Kidney (tissue), 14 donors: ENCODE measurements around the gene LCLAT1. TPM values are rescaled to one million over a fixed set of nuclear protein-coding genes. Genes with fewer than 3 reads are reported as not detected.

ENCODE experiments used
- DNase-seq, 5 donors: peaks; one replicate each; pipeline ENCODE4 v3.0.0-alpha.2; 2013 to 2020
- FAIRE-seq: peaks from 2 replicates; lab custom pipeline; 2012; peaks lifted over from hg19 to GRCh38; lab: Jason Lieb, UNC
- H3K27ac ChIP-seq, 2 donors: one replicate each; pipeline ENCODE4 v1.7.0; 2013; ENCODE audit warnings: low read depth in 2 of 2, low read length in 2 of 2, inconsistent platforms in 1 of 2
- H3K27me3 ChIP-seq: one replicate; pipeline ENCODE4 v1.7.1; 2013; ENCODE audit warnings: low read length, inconsistent platforms; ENCODE audit not compliant: control insufficient read depth, insufficient read depth
- H3K36me3 ChIP-seq, 3 donors: one replicate each; pipeline versions ENCODE4 v1.7.0 to v1.7.1; 2013; ENCODE audit warnings: low read length in 3 of 3, control low read depth in 1 of 3, inconsistent platforms in 1 of 3; ENCODE audit not compliant: insufficient read depth in 3 of 3, control insufficient read depth in 2 of 3
- H3K4me1 ChIP-seq, 3 donors: one replicate each; pipeline versions ENCODE4 v1.7.0 to v1.7.1; 2013; ENCODE audit warnings: low read length in 3 of 3, inconsistent platforms in 1 of 3, low read depth in 1 of 3; ENCODE audit not compliant: control insufficient read depth in 2 of 3, insufficient read depth in 2 of 3
- H3K4me3 ChIP-seq, 3 donors: one replicate each; pipeline versions ENCODE4 v1.7.0 to v1.8.1; 2013; ENCODE audit warnings: low read length in 3 of 3, control low read depth in 1 of 3, inconsistent platforms in 1 of 3
- H3K9ac ChIP-seq, 3 donors: one replicate each; pipeline versions ENCODE4 v1.7.0 to v1.7.1; 2013; ENCODE audit warnings: low read length in 3 of 3, control low read depth in 1 of 3, inconsistent platforms in 1 of 3
- H3K9me3 ChIP-seq, 3 donors: one replicate each; pipeline versions ENCODE4 v1.7.0 to v1.7.1; 2013; ENCODE audit warnings: low read length in 3 of 3, control low read depth in 1 of 3, inconsistent platforms in 1 of 3; ENCODE audit not compliant: control insufficient read depth in 2 of 3, insufficient read depth in 1 of 3
- intact Hi-C: fragments of 100-400 bp; cut with DNase I; formaldehyde crosslinking; loops from one replicate; pipeline ENCODE4 v1.11.1; 2022
- polyA plus RNA-seq: library from polyadenylated mRNA; stranded (reverse); fragments of 350-450 nt; fragmentation: Illumina TruSeq; extraction: RNeasy Lipid Tissue Mini Kit (QIAGEN cat#74804); gene quantifications from one replicate; pipeline ENCODE4 v1.2.3, GENCODE V29; 2014; ENCODE audit warnings: low read depth, low replicate concordance; ENCODE audit not compliant: insufficient read depth
- total RNA-seq: library from RNA; stranded (reverse); fragmentation: NEBNext Ultra II Directional; extraction: Animal tissue kit (Norgen Biotek cat#: 25700); gene quantifications from one replicate; pipeline ENCODE4 v1.2.1, GENCODE V29; 2021
- TF ChIP-seq, protein P1 (sequence below): IDR thresholded peaks from 3 replicates; pipeline ENCODE4 v1.5.1; 2012; ENCODE audit warnings: mild to moderate bottlenecking, moderate library complexity, borderline replicate concordance; ENCODE audit not compliant: insufficient read depth; ENCODE audit errors: extremely low read depth
- donor health status: control.
- donor health status: control.
- donor health status: control.
- donor health status: control.
- donor health status: control.
- donor health status: DM: yes; HTN: yes; CAD: no.
- donor health status: Normal renal cell carcinoma (clear cell type).

Gene LCLAT1
- total and polyA plus RNA-seq, 2 donors from 2014 or later: 5.6 to 19.4 TPM

DNA sequence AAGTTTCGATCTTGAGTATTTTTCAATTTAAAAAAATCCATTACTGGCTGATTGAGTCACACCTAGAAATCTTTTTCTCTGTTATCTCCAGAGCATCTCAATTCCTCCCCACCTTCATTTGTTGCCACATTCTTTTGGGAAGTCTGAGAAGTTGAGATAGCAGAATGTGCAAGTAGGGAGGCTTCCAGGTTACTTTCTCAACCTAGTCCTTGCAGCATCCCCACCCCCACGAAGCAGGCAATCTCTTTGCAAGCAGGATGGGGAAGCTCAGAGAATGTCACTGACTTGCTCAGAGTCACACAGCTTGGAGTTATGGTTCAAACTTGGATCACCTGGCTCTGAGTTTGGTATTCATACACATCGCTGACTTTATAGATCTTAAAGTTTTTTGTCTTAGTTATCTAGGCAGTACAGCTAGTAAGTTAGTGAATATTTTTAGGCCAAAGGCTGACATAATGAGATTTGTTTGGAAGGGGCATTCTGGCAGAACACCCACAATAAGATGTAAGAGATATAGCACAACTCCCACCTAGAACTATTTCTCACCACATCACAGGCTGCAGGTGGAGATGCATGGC, 25.9 kb upstream of the LCLAT1 start:
- intact Hi-C loops: no loop called here
- Histone ChIP-seq H3K27me3 (no peaks in the 10 kb centered on the region), H3K9me3 (no peaks in the 10 kb centered on the region), H3K27ac (no peak overlapping the region), H3K36me3 (no peaks in the 10 kb centered on the region), H3K4me3 (no peak overlapping the region), H3K9ac (no peak overlapping the region), H3K4me1 (peaks cover 4% of the 10 kb centered on the region in 3 donors)
- FAIRE-seq: no peak
- TF ChIP-seq, protein P1, sequence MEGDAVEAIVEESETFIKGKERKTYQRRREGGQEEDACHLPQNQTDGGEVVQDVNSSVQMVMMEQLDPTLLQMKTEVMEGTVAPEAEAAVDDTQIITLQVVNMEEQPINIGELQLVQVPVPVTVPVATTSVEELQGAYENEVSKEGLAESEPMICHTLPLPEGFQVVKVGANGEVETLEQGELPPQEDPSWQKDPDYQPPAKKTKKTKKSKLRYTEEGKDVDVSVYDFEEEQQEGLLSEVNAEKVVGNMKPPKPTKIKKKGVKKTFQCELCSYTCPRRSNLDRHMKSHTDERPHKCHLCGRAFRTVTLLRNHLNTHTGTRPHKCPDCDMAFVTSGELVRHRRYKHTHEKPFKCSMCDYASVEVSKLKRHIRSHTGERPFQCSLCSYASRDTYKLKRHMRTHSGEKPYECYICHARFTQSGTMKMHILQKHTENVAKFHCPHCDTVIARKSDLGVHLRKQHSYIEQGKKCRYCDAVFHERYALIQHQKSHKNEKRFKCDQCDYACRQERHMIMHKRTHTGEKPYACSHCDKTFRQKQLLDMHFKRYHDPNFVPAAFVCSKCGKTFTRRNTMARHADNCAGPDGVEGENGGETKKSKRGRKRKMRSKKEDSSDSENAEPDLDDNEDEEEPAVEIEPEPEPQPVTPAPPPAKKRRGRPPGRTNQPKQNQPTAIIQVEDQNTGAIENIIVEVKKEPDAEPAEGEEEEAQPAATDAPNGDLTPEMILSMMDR: no peak
- DNase-seq: no peak

DNA sequence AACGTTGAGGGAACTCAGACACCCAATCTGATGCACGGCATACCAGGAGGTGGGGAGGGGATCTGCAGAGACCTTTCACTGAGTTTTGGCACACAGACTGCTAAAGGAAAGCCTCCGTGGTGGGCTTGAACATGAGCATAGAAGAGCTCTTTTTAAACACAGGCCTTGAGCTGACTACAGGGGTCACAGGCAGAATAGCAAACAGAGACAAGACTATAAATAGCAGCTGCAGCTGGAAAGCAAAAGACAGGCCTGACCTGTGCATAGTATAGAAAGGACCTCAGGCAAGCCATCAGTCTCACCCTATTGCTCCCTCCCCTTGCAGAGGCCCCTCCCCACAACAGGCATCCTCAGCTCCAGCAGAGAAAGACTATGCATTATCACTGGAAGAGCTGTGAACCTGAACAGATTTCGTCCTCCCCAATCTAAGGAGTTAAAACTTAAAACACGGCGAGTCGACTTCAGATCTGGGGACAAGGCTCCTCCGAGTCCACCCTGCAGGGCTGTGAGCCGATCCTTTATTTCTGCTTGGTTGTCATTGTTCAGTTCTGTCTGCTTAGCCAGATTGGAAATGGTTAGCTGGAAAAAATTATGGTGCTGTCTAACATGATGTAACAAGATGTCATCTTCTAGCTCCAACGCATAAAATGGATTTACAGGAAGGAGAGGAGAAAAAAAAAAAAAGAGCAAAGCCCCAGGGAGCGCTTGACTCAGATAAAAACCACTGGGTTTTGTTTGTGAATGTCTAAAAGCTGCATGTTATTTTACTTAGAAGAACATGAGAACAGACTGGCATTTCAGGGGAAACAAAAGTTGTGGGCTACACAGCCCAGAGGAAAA, 25.2 kb upstream of the LCLAT1 start:
- no peak overlapping the region for H3K4me3 ChIP-seq
- no peaks in the 10 kb centered on the region for H3K36me3 ChIP-seq
- no peaks in the 10 kb centered on the region for H3K9me3 ChIP-seq
- DNase-seq (peak in 4 of 5 donors; percentile 60 to 79 (median 69)), FAIRE-seq (no peak)
- H3K27ac ChIP-seq: peak overlapping the region in 1 of 2 donors; percentile 32
- no peak overlapping the region for H3K9ac ChIP-seq
- intact Hi-C loops: no loop called here
- peaks cover 4% of the 10 kb centered on the region in 3 donors for H3K4me1 ChIP-seq
- H3K27me3 ChIP-seq: no peaks in the 10 kb centered on the region
- TF ChIP-seq, protein P1: no peak

DNA sequence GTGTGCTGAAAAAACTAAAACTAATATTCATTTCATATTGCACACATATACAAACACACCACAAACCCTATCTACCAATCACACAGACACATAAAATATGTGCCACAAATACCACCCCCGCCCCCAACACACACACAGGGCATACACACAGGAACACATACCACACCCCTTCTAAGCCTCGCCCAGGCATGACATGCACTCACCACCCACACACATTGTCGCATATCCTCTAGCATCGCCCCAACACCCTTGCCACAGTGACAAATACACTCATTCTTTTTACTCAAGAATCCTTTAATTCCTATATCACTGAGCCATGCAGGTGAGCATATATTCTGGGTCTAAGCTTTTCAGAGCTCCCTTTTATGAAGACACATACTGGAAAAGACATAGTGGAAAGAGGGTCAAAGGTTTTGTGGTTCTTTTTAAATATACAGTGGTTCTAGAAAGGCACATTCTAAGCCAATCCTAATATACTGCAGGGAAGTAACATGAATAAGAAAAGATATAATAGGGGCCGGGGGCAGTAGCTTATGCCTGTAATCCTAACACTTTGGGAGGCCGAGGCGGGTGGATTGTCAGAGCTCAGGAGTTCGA, 24.5 kb upstream of the LCLAT1 start:
- peak overlapping the region; percentile 4 to 32 for H3K27ac ChIP-seq
- no peak overlapping the region for H3K4me3 ChIP-seq
- no peaks in the 10 kb centered on the region for H3K9me3 ChIP-seq
- H3K36me3 ChIP-seq: no peaks in the 10 kb centered on the region
- TF ChIP-seq, protein P1: no peak
- peaks cover 0 to 4% (median 4%) of the 10 kb centered on the region in 3 donors for H3K4me1 ChIP-seq
- intact Hi-C loops: no loop called here
- H3K9ac ChIP-seq: no peak overlapping the region
- no peak for FAIRE-seq
- DNase-seq: peak in 1 of 5 donors; percentile 56
- H3K27me3 ChIP-seq: no peaks in the 10 kb centered on the region
